GM13977 (cell line): Measurements from ENCODE around the gene TTLL10.

Experiments used
- DNase-seq: peaks from one replicate; pipeline ENCODE4 v3.0.0; 2012; ENCODE audit warnings: low spot score
- CTCF ChIP-seq: IDR thresholded peaks from 2 replicates; pipeline ENCODE4 v1.5.1; 2012; ENCODE audit warnings: mild to moderate bottlenecking, control low read depth; ENCODE audit not compliant: insufficient read depth; ENCODE audit errors: extremely low read depth, missing control alignments
- in situ Hi-C: fragments of 300-500 bp; cut with MboI; formaldehyde crosslinking; loops from one replicate; pipeline ENCODE4 v1.12.0; 2022; ENCODE audit warnings: low sequenced_read_pairs, low pct_unique_long_range_greater_than_20kb, mixed read lengths, inconsistent platforms; ENCODE audit not compliant: unreplicated experiment

Gene TTLL10

GRCh38 chr1:1242461-1243265 lies 69.0 kb downstream of the TTLL10 start:
- in situ Hi-C loops: no loop called here

GRCh38 chr1:1243266-1243660 lies 69.6 kb downstream of the TTLL10 start:
- no peak for TF ChIP-seq CTCF
- in situ Hi-C loops: no loop called here
- DNase-seq: no peak

More at GRCh38 chr1:1242461-1243265, 69.0 kb downstream of the TTLL10 start:
- DNase-seq: no peak
- no peak for TF ChIP-seq CTCF

GRCh38 chr1:1243807-1244191 lies 70.1 kb downstream of the TTLL10 start:
- in situ Hi-C loops: no loop called here
- no peak for DNase-seq
- TF ChIP-seq CTCF: no peak

GRCh38 chr1:1244192-1244811 lies 70.6 kb downstream of the TTLL10 start:
- in situ Hi-C loops: no loop called here
- no peak for DNase-seq
- no peak for TF ChIP-seq CTCF

GRCh38 chr1:1245178-1245816 lies 71.6 kb downstream of the TTLL10 start:
- TF ChIP-seq CTCF: no peak
- no peak for DNase-seq
- in situ Hi-C loops: no loop called here

GRCh38 chr1:1245817-1246576 lies 72.3 kb downstream of the TTLL10 start:
- in situ Hi-C loops: no loop called here
- TF ChIP-seq CTCF: no peak
- DNase-seq: no peak
